Measurements from ENCODE around the gene PP2D1.

- TF ChIP-seq CTCF (IDR thresholded peaks at IDR 0.05; ENCODE audit: low read depth, low read length) (no peak), EZH2phosphoT487 (IDR thresholded peaks at IDR 0.05; ENCODE audit: low read depth) (no peak)
These were observed 45.6 kb upstream of the PP2D1 start for GRCh38 chr3:20057612-20058180.
